HCT116 (cell line): ENCODE data around the gene POLD2.

Experiments used
- EZH2 ChIP-seq: fragments of 200-600 bp; sonication (generic); IDR thresholded peaks from 2 replicates; pipeline ENCODE4 v1.6.1; 2017; ENCODE audit warnings: antibody characterized with exemption, mixed run types
- EZH2phosphoT487 ChIP-seq: fragments of 200-600 bp; IDR thresholded peaks from 2 replicates; pipeline ENCODE4 v1.6.1; 2018; ENCODE audit warnings: antibody characterized with exemption, borderline replicate concordance
- MAX ChIP-seq: IDR thresholded peaks from 2 replicates; pipeline ENCODE4 v1.6.1; 2012
- POLR2A ChIP-seq: IDR thresholded peaks from 2 replicates; pipeline ENCODE4 v1.7.0; 2011; ENCODE audit warnings: borderline replicate concordance; ENCODE audit not compliant: insufficient read depth, insufficient read length; ENCODE audit errors: extremely low read depth
- POLR2AphosphoS5 ChIP-seq: IDR thresholded peaks from 2 replicates; pipeline ENCODE4 v1.6.1; 2011; ENCODE audit warnings: mild to moderate bottlenecking, low read depth, low read length, moderate library complexity
- RAD21 ChIP-seq: IDR thresholded peaks from 2 replicates; pipeline ENCODE4 v1.6.1; 2012; ENCODE audit warnings: low read depth, mild to moderate bottlenecking
- SP1 ChIP-seq: IDR thresholded peaks from 2 replicates; pipeline ENCODE4 v1.6.1; 2012; ENCODE audit warnings: low read depth
- SRF ChIP-seq: IDR thresholded peaks from 2 replicates; pipeline ENCODE4 v1.6.1; 2012; ENCODE audit warnings: low read depth
- ZNF274 ChIP-seq: fragments of 200-500 bp; sonication (Bioruptor generic); IDR thresholded peaks from 2 replicates; pipeline ENCODE4 v1.6.1; 2014; ENCODE audit warnings: mild to moderate bottlenecking, low read depth, low read length, inconsistent platforms
- TF ChIP-seq, protein P1 (sequence below), 3 experiments: fragments of 200-600 bp in 1 of 3; sonication (generic) in 1 of 3; IDR thresholded peaks in 2 of 3; conservative IDR thresholded peaks in 1 of 3; 2 replicates each; pipeline ENCODE4 v1.5.1; 2012 to 2017; ENCODE audit warnings: low read depth in 2 of 3, low read length in 2 of 3, antibody characterized with exemption in 1 of 3, borderline replicate concordance in 1 of 3, control low read depth in 1 of 3, mild to moderate bottlenecking in 1 of 3, mixed read lengths in 1 of 3, mixed run types in 1 of 3, moderate library complexity in 1 of 3; ENCODE audit not compliant: insufficient read depth in 1 of 3

- TF ChIP-seq, protein P1, sequence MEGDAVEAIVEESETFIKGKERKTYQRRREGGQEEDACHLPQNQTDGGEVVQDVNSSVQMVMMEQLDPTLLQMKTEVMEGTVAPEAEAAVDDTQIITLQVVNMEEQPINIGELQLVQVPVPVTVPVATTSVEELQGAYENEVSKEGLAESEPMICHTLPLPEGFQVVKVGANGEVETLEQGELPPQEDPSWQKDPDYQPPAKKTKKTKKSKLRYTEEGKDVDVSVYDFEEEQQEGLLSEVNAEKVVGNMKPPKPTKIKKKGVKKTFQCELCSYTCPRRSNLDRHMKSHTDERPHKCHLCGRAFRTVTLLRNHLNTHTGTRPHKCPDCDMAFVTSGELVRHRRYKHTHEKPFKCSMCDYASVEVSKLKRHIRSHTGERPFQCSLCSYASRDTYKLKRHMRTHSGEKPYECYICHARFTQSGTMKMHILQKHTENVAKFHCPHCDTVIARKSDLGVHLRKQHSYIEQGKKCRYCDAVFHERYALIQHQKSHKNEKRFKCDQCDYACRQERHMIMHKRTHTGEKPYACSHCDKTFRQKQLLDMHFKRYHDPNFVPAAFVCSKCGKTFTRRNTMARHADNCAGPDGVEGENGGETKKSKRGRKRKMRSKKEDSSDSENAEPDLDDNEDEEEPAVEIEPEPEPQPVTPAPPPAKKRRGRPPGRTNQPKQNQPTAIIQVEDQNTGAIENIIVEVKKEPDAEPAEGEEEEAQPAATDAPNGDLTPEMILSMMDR (IDR thresholded peaks at IDR 0.05 in 2 of 3, conservative IDR thresholded peaks at IDR 0.05 in 1 of 3; ENCODE audit: borderline replicate concordance in 1 of 3, insufficient read depth in 1 of 3, low read depth in 2 of 3, low read length in 2 of 3): peak in 1 of 3 experiments; percentile 23; a peak in 1 of 6 replicates
- TF ChIP-seq POLR2A: no peak
- no peak for TF ChIP-seq POLR2AphosphoS5
- no peak for TF ChIP-seq EZH2phosphoT487
- no peak for TF ChIP-seq EZH2
- no peak for TF ChIP-seq SP1
- no peak for TF ChIP-seq MAX
- no peak for TF ChIP-seq ZNF274
- no peak for TF ChIP-seq SRF
- no peak for TF ChIP-seq RAD21
Observed at GRCh38 chr7:44108768-44109750, 14.3 kb downstream of the POLD2 start.
